Spleen (tissue), 7 donors: ENCODE measurements around the gene TBL1XR1.

Experiments used
- POLR2AphosphoS5 ChIP-seq, 3 donors: sonication (generic); formaldehyde crosslinking; IDR thresholded peaks; one replicate each; pipeline ENCODE4 v1.5.1; 2017; ENCODE audit warnings: antibody characterized with exemption in 3 of 3
- TF ChIP-seq, protein P1 (sequence below), 11 experiments: fragments of 200-600 bp in 7 of 11; fragments of 450-650 bp in 4 of 11; sonication (generic) in 4 of 11; IDR thresholded peaks in 8 of 11; conservative IDR thresholded peaks in 3 of 11; 1 replicate in 7 of 11; 2 replicates in 4 of 11; pipeline versions ENCODE4 v1.4.0 to v1.8.0; 2016 to 2021; ENCODE audit warnings: antibody characterized with exemption in 11 of 11, inconsistent platforms in 4 of 11, mild to moderate bottlenecking in 1 of 11
- donor health status: DM: no; HTN: no; CAD: no; lungs with moderate emphysema.
- donor health status: DM: no; HTN: no; CAD: no.
- donor health status: DM: no; HTN: no; CAD: no.

GRCh38 chr3:177106184-177106583 is 91.1 kb downstream of the TBL1XR1 start:
- TF ChIP-seq, protein P1, sequence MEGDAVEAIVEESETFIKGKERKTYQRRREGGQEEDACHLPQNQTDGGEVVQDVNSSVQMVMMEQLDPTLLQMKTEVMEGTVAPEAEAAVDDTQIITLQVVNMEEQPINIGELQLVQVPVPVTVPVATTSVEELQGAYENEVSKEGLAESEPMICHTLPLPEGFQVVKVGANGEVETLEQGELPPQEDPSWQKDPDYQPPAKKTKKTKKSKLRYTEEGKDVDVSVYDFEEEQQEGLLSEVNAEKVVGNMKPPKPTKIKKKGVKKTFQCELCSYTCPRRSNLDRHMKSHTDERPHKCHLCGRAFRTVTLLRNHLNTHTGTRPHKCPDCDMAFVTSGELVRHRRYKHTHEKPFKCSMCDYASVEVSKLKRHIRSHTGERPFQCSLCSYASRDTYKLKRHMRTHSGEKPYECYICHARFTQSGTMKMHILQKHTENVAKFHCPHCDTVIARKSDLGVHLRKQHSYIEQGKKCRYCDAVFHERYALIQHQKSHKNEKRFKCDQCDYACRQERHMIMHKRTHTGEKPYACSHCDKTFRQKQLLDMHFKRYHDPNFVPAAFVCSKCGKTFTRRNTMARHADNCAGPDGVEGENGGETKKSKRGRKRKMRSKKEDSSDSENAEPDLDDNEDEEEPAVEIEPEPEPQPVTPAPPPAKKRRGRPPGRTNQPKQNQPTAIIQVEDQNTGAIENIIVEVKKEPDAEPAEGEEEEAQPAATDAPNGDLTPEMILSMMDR (IDR thresholded peaks at IDR 0.05 in 8 of 11, conservative IDR thresholded peaks at IDR 0.05 in 3 of 11), result no peak
- no peak for TF ChIP-seq POLR2AphosphoS5 (IDR thresholded peaks at IDR 0.05)
